Peyer's patch (tissue), 4 donors: Measurements from ENCODE around the gene DPPA2.

Source experiments
- POLR2A ChIP-seq, 2 donors: fragments of 450-650 bp; IDR thresholded peaks; one replicate each; pipeline ENCODE4 v1.5.1; 2017; ENCODE audit warnings: antibody characterized with exemption in 2 of 2, mild to moderate bottlenecking in 2 of 2, moderate library complexity in 2 of 2
- TF ChIP-seq, protein P1 (sequence below), 6 experiments: fragments of 450-650 bp in 4 of 6; fragments of 200-600 bp in 2 of 6; sonication (generic) in 1 of 6; IDR thresholded peaks; one replicate each; pipeline ENCODE4 v1.5.1; 2017 to 2019; ENCODE audit warnings: antibody characterized with exemption in 6 of 6, mild to moderate bottlenecking in 3 of 6, moderate library complexity in 1 of 6

DNA sequence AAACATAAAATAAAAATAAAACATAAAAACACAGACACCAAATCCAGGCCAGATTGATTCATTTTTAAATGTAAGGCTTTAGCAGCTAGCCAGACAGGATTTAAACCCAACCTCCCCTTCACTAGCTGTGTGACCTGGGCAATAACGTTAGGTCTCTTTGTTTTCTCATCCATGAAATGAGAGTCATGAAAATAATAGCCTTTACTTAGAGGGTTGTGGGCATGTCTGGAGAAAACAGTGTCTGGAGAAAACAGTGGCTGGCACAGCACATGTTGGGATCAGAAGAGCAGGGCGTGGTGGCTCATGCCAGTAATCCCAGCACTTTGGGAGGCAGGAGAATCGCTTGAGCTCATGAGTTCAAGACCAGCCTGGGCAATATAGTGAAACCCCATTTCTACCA, 22.9 kb upstream of the DPPA2 start:
- TF ChIP-seq, protein P1, sequence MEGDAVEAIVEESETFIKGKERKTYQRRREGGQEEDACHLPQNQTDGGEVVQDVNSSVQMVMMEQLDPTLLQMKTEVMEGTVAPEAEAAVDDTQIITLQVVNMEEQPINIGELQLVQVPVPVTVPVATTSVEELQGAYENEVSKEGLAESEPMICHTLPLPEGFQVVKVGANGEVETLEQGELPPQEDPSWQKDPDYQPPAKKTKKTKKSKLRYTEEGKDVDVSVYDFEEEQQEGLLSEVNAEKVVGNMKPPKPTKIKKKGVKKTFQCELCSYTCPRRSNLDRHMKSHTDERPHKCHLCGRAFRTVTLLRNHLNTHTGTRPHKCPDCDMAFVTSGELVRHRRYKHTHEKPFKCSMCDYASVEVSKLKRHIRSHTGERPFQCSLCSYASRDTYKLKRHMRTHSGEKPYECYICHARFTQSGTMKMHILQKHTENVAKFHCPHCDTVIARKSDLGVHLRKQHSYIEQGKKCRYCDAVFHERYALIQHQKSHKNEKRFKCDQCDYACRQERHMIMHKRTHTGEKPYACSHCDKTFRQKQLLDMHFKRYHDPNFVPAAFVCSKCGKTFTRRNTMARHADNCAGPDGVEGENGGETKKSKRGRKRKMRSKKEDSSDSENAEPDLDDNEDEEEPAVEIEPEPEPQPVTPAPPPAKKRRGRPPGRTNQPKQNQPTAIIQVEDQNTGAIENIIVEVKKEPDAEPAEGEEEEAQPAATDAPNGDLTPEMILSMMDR (IDR thresholded peaks at IDR 0.05): no peak
- no peak for TF ChIP-seq POLR2A (IDR thresholded peaks at IDR 0.05)
